Midbrain (tissue), 1 donor: ENCODE measurements around the gene DNM3.

Source experiments
- DNase-seq: peaks from one replicate; lab custom pipeline; 2025; lab: John Stamatoyannopoulos, UW

The DNM3 gene

GRCh38 chr1:172395576-172395975, 554.3 kb downstream of the DNM3 start:
- no peak for DNase-seq

GRCh38 chr1:172397221-172397620, 555.9 kb downstream of the DNM3 start:
- no peak for DNase-seq

DNA sequence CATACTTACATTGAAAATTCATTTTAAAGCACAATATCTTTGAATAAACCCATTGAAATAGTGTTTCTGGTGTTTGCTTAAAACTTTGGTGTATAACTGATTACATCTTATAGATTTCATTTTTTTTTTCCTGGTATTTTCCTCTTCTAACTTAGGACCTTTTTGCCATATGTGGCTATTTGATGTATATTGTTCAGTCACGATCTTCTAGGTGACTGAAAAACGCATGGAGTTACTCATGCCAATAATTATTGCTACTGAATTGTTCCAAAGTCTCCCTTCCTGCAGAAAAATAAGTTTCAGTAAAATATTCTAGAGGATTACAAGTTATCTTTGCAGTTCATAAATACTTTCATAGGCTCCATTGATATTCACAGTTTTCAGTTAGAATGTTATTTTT, 556.3 kb downstream of the DNM3 start:
- DNase-seq = no peak

DNA sequence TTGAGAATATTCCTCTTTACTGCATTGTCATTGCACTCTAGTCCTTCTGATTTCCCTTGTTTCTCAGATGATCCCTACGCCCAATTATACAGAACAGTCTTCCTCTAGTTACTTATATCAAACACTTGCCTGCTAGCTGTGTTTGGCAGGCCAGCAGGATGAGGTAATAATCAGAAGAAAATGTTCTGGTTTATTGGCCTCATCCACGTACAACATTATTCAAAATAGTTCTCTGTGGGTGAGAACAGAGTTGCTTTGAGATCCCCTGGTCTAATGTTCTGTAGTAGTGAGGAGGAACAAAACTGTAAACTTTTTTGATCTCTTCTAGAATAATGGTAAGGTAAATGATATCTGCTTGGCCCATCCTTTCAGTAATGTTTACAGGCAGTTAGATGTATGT, 556.9 kb downstream of the DNM3 start:
- no peak for DNase-seq

DNA sequence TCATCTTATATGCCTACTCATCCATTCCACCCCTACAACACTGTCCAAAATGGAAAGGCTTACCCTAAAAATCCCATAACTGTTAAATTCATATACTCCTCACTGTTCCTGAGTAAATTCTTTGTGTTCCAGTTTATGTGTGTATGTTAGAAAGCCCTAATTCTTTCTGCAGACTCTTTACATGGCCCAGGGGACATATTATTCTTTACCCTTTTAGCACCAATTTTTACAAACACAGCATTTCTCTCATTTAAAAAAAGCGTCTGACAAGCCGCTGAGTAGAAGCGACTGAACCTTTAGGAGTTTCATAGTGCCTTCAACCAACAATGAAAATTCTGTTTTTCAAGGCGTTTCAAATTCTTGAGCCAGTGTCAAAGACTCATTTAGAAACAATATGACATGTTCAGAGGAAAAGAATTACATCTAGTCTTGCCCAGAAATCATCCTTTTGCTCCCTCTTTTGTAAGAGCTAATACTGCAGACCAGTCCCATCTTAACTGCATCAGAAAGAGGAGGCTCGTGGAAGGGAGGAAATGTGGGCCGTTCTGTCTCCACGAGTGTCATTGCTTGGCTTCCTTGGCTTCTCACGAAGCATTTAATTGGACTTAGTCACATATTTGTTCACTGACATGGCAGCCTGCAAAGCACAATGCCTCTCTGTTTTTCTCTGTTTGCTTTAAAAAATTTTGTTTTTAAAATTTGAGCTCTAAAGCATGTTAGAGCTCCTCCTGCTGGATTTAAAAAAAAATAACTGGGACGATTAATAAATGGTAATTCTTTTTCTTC, 557.9 kb downstream of the DNM3 start:
- DNase-seq = peak; percentile 76

GRCh38 chr1:172399756-172400721, 558.7 kb downstream of the DNM3 start:
- DNase-seq = no peak

DNA sequence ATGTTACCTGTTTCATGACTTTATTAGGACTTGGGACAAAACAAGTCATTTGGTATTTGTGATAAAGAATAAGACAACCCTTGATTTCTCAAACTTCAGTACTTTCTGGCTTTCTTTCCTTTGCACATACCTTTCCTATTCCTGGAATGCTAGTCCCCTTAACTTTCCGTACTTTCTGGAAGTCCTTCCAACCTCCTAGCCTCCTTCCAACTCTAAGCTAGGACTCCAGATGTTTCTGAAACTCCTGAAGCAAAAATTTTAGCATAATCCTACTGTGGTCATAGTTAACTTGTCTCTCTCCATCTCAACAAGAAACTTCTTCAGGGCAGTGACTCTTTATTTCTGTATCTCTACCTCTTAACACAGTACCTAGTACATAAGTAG, 559.4 kb downstream of the DNM3 start:
- no peak for DNase-seq

- DNase-seq = no peak
Measured at GRCh38 chr1:172401477-172401876, 560.2 kb downstream of the DNM3 start.

DNA sequence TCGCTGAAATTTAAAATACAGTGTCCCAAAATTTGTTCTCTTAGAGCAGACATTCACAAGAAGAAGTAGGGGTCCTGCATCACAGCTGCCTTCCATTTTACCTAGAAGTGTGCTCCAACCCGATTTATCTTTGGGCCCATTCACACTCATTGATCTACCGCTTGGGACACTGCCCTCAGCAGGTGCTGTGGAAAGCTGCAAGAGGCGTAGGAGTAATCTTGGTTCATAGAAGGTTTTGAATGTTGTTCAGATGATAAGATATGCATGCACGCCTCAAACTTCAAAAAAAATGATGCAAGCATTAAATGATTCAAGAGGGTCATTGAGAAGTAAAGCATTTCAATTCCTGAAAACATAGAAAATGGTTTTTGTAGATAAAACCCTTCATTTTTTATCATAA, 560.6 kb downstream of the DNM3 start:
- DNase-seq = no peak

GRCh38 chr1:172402878-172403569, 561.7 kb downstream of the DNM3 start:
- DNase-seq = no peak

- no peak for DNase-seq
Measured at GRCh38 chr1:172404121-172404520, 562.8 kb downstream of the DNM3 start.

DNA sequence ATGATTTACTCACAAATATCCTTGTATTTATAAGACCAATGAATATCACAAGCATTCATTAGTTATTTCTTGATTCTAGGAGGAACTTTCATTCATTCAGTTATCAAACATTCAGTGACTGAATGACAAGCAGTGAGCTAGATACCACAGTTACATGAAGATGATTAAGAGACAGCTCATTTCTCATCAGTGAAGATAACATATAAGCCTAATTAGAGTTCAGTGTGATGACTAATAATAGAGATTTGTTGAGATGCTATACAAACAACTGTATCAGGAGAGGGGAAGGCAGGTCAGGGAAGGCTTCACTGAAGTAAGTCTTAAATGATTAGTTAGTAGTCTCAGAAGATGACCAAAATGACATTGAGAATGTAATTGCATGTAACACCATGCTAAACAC, 564.6 kb downstream of the DNM3 start:
- DNase-seq = no peak

DNA sequence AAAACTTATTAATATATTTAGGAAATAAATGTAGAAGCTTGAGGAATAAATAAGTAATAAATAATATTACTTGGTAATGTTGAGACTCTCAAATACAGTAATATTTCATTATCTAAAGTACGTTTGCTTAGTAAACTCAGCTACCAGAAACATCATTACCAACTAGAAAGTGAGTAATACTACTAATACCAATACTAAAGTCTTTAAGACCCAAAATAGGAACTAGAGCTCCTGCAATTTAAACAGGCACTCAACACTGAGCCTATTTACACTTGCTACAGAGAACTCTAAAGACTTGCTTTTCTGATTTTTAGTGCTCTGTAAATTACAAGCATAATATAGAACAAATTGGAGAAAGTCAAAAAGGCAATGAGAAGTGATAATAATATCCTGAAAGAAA, 565.7 kb downstream of the DNM3 start:
- DNase-seq = no peak

- DNase-seq = no peak
Measured at GRCh38 chr1:172408958-172409357, 567.7 kb downstream of the DNM3 start.

DNA sequence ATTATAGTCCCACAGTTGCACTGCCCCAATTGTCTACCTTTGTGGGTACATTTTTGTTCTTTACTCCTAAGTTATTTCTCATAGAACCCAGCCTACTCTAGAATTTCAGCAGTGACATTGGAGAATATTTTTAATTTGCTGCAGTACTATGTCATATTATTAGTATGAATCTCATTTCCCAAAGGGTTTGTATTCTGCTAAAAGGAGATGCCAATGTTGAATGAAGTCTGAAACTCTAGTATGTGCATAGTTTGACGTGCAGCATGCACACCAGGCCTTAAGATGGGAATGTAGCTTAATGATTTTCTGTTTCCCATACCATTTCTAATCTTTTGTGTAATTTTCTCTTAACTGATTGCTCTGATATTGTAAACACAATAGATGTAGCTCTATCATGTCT, 568.7 kb downstream of the DNM3 start:
- DNase-seq = no peak

GRCh38 chr1:172411791-172412338, 570.6 kb downstream of the DNM3 start:
- DNase-seq = no peak

DNA sequence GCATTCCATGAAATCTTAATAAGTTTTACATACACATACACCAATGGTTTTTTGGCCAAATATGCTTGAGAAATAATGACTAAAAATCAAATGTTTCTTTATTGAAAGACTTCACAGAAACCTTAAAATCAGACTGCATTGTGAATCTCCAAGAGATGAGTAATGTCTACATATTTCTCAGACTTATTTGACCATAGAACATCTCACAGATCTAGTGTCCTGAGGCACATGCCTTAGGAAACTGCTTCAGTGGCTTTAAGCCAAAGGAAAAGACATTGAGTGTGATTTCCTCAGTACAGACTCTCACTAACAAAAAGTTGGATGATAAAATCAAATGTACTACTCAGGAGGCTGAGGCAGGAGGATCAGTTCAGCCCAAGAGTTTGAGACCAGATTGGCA, 573.0 kb downstream of the DNM3 start:
- DNase-seq = no peak

DNA sequence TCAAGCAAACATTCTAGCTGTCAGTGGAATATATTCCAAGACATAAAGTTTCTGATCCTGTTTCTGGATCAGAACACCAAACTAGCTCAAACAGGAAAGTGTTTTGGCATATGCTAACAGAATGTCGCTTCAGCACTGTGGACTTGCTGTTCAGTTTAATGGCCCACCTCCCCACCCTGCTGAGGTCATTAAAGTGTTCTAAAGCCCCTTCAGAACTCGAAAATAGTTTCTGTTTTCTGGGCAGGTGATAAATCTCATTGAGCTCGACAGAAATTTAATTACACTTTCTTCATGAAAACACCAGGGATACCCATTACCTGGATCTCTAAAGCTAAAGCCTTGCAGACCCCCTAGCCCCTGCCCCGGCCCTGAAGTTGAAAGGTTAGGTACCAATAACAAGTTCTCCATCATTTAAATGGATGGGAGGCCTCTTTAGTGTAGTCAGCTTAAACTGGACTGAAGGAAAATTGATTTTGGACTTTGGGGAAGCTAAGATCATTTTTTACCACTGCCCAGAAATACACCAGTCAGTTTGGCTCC, 575.3 kb downstream of the DNM3 start:
- no peak for DNase-seq

- DNase-seq = no peak
Measured at GRCh38 chr1:172417557-172417956, 576.3 kb downstream of the DNM3 start.

DNA sequence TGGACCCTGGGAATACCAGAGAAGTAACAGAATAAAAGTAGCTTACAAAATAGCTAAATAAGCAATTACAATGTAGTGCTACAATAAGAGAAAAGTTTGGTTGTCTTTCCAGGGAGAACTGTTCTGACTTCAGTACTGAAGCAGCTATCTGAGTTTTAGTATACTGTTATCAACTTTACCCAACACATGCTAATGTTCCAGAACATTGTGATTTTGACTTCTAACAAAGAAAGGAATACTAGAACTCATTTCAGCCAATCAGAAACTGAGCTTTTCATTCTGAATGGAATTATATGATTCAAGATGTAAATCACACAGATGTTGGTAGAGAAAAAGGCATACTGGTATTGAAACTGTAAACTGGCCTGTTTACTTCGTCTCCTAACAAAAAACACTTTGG, 579.1 kb downstream of the DNM3 start, which contains the start of gene C1orf105:
Gene C1orf105 (plus strand): TSS at position 301 of the 400 bp plus-strand sequence. CDS start 201 bp downstream, outside the sequence.
- no peak for DNase-seq

- peak; percentile 47 for DNase-seq
Measured at GRCh38 chr1:172421974-172422604, 580.8 kb downstream of the DNM3 start.
